KBM-7 (cell line): ENCODE data around the gene AGO1.

Source experiments
- DNase-seq: peaks from one replicate; pipeline ENCODE4 v3.0.0-alpha.2; 2015
- in situ Hi-C: fragments of 300-500 bp; cut with MboI; formaldehyde crosslinking; loops from 2 replicates; pipeline ENCODE4 v1.14.3; 2020; ENCODE audit warnings: low sequenced_read_pairs, low pct_unique_long_range_greater_than_20kb, mixed read lengths

AGO1 gene

GRCh38 chr1:35882945-35883634 lies at the start of gene AGO1:
TSS of gene AGO1 (plus strand) at chr1:35883209. CDS start at chr1:35883422, 213 bp downstream.
- in situ Hi-C loops = no loop called here
- peak; percentile 93 for DNase-seq

- in situ Hi-C loops = no loop called here
- no peak for DNase-seq
Observed at GRCh38 chr1:35833395-35833794, 49.6 kb upstream of the AGO1 start.

DNA sequence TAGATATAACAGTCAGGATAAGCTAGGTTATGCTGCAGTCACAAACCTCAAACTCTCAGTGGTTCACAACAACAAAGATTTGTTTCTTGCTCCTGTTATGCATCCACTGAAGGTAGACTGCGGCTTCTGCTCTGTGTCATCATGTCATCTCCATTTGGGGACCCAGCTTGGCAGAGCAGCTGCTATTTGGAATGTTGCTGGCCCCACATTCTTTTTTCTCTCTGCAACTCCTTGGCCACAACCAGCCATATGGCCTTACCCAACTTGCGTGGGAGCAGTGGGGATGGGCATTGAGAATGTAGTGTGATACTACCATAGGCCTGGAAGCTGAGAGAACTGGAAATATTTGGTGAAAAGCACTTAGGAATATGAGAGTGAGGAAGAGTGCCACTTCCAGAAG lies 48.8 kb upstream of the AGO1 start:
- in situ Hi-C loops = no loop called here
- DNase-seq = no peak

DNA sequence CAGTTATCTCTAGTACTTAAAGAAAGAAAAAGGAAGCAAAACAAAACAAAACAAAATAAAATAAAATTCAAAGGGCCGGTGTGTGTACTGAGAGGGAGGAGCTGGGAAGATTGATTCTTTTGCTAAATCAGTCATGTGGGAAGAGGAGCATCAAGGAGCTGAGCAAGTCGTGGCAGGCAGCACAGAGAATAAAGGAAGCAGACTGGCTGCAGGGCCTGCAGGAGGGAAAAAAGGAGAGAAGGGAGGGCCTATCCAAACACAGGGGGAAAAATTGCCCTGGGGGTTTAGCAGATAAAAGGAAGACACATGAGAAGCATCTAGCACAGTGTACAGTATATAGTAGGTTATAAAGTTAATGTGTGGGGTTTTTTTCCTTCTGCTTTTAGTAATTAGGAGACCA lies 47.6 kb upstream of the AGO1 start:
- DNase-seq = no peak
- in situ Hi-C loops = no loop called here

DNA sequence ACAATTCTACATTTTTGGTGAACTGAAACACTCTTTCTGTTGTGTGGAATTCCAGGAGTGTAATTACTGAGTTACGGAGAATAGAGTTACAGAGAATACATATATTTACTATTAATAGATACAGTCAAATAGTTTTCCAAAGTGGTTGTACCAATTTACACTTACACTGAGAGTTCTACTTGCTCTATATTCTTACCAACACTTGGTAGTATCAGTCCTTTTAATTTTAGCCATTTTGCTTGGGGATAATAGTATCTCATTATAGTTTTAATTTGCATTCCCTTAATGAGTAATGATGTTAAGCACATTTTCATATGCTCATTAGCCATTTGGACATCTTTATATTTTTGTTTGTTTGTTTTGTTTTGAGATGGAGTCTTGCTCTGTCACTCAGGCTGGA lies 46.3 kb upstream of the AGO1 start:
- in situ Hi-C loops = no loop called here
- no peak for DNase-seq

DNA sequence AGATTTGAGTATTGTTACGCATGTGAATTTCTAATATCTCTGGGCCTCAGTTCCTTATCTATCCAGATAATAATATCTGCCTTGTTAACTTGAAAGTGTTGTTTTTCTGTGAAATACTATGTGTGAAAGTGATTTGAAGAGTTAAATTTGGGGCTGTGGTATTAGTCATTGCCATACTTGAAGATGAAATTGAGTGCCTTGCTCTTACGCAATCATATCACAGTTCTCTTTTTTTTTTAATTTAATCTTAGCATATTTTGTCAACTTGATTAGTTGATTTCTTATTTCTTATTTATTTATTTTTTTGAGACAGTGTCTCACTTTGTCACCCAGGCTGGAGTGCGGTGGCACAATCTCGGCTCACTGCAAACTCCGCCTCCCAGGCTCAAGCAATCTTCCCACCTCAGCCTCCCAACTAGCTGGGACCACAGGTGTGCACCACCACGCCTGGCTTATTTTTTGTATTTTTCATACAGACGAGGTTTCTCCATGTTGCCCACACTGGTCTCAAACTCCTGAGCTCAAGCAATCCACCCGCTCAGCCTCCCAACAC lies 44.2 kb upstream of the AGO1 start:
- DNase-seq = no peak
- in situ Hi-C loops = no loop called here

- in situ Hi-C loops = no loop called here
- no peak for DNase-seq
Observed at GRCh38 chr1:35844826-35845225, 38.2 kb upstream of the AGO1 start.

GRCh38 chr1:35845766-35846165 lies 37.2 kb upstream of the AGO1 start:
- in situ Hi-C loops = no loop called here

GRCh38 chr1:35847935-35848565 lies 35.0 kb upstream of the AGO1 start:
- in situ Hi-C loops = no loop called here
- peak; percentile 61 for DNase-seq

More at GRCh38 chr1:35845766-35846165, 37.2 kb upstream of the AGO1 start:
- no peak for DNase-seq

DNA sequence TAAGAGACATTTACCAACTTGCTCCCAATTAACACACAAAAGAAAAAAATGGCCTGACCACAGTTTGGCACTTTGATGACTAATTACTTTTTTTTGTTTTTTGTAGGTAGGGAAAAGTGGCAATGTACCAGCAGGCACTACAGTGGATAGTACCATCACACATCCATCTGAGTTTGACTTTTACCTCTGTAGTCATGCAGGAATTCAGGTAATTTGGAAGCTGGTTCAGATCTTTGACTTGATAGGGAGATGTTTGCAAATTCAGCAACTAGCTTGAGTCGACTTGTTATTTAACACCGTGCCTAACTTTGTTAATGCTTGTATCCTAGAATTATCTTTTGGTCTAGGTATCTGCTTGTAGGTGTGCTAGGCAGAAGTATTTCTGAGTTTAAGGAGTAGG lies 33.0 kb upstream of the AGO1 start:
- no peak for DNase-seq
- in situ Hi-C loops = no loop called here

DNA sequence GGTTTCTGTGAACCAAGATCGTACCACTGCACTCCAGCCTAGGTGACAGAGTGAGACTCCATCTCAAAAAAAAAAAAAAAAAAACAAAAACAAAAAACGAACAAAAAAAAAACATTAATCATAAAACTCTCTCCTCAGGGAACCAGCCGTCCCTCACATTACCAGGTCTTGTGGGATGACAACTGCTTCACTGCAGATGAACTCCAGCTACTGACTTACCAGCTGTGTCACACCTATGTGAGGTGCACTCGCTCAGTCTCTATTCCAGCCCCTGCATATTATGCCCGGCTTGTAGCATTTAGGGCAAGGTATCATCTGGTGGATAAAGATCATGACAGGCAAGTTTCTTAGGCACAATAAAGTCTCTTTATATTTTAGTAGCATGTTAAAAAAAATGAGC lies 32.3 kb upstream of the AGO1 start:
- no peak for DNase-seq
- in situ Hi-C loops = no loop called here

- in situ Hi-C loops = no loop called here
- no peak for DNase-seq
Observed at GRCh38 chr1:35851132-35851869, 31.7 kb upstream of the AGO1 start.

- no peak for DNase-seq
- in situ Hi-C loops = no loop called here
Observed at GRCh38 chr1:35852241-35852640, 30.8 kb upstream of the AGO1 start.

- no peak for DNase-seq
- in situ Hi-C loops = no loop called here
Observed at GRCh38 chr1:35854989-35855700, 27.9 kb upstream of the AGO1 start.

DNA sequence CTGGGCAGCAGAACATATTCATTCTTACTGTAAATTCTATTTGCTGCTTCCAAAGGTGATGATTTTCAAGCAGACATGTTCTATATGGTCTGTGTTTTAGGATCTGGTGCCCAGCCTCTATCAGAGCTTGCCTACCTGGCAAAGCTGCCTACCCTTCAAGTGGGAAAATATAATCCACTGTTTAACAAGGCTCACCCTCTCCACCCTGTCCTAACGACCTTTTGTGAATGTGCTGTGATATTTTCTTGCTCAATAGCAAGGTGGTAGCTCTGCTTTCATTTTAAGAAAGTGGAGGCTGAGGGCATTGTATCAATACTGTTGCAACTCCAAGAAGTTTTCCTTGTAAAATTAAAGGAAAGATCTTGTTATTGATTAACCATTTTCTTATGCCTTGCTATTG lies 26.0 kb upstream of the AGO1 start:
- no peak for DNase-seq
- in situ Hi-C loops = no loop called here

DNA sequence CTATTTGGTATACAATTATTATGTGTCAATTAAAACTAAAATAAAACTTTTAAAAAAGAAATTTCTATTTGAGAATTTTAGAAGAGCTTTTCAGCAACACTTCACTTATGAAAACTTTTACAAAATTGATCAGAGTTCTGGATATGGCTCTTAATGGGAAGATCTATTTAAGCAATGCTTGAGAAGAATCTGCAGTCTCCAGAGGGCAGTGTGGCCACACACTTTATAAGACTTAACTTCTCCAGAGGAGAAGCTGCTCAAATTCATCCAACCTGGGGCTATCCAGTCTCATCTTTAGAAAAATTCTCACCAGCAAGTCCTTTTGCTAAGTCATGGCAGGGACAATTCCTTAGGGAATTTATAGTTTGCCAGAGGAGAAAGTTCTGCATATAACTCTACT lies 25.2 kb upstream of the AGO1 start:
- in situ Hi-C loops = no loop called here
- DNase-seq = peak; percentile 47

DNA sequence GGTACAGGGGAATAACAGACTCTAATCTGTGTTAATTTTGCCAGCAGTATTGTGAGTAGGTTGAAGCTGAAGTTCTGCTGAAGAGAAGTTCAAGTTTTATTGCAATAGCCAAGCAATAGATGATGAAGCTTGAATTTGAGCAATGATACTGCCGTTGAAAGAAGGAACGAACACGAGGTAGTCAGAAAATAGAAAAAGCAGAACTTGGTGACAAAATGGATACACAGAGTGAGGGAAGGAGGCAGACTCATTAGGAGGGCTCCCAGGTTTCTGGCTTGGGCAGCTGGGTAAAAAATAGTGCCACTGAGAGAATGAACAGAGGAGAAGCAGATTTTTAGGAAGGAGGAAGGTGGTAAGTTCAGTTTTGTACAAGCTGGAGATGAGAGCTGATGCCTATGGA lies 22.3 kb upstream of the AGO1 start:
- DNase-seq = peak; percentile 61
- in situ Hi-C loops = no loop called here

GRCh38 chr1:35863136-35863535 lies 19.9 kb upstream of the AGO1 start:
- DNase-seq = no peak
- in situ Hi-C loops = no loop called here

DNA sequence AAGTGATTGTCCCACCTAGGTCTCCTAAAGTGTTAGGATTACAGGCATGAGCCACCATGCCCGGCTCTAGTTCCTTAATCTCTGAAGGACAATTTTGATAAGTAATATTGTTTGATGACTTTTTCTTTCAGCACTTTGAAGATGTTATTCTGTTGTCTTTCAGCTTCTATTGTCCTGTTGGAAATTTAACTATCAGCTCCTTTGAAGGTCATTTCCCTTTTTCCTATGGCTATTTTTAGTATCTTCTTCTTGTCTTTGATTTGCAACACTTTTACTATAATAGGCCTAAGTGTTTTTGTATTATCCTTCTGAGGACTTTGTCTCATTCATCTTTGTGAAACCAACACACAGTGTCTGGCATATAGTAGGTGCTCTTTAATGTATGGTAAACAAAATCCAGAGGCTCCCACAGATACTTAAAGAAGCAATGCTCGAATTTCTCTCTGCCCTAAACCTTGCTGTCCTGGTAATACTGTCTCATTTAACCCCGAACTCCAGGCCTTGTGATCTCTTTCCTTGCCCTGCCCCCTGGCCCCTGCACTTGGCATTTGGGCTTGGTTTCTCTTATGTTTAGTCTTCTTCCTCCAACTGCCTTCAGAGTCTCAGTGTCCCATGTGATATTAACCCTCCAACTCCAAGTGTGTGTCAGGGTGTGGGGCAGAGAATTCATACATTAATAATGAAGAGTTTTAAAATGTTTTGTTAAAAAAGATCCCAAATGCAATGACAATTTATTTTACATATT lies 19.0 kb upstream of the AGO1 start:
- in situ Hi-C loops = no loop called here
- DNase-seq = no peak
